ENCODE data around the gene CASQ2.

- TF ChIP-seq MXI1 (conservative IDR thresholded peaks at IDR 0.05; ENCODE audit: poor library complexity, severe bottlenecking) (no peak), CTCF (IDR thresholded peaks at IDR 0.05; ENCODE audit: poor library complexity, severe bottlenecking) (no peak), EP300 (conservative IDR thresholded peaks at IDR 0.05; ENCODE audit: poor library complexity, severe bottlenecking) (peak; percentile 10)
These were observed 49.2 kb downstream of the CASQ2 start for GRCh38 chr1:115719285-115719684.

Measured in neural cell (in vitro differentiated cells).